Left lung (tissue), 10 donors: Measurements from ENCODE around the gene CDO1. TPM values are rescaled to one million over a fixed set of nuclear protein-coding genes. Genes with fewer than 3 reads are reported as not detected.

Experiments
- ATAC-seq: fragments of 200-7000 bp; cut with Tn5 transposase; one replicate; pipeline ENCODE4 v1.9.1; 2020; ENCODE audit warnings: moderate library complexity
- DNase-seq, 4 donors: peaks; one replicate each; pipeline ENCODE4 v3.0.0-alpha.2; 2013 to 2020
- H3K27ac ChIP-seq, 2 donors: fragments of 200-600 bp; sonication (generic) in 1 of 2; one replicate each; pipeline versions ENCODE4 v1.5.0 to v1.8.0; 2020 to 2021
- H3K27me3 ChIP-seq, 2 donors: fragments of 200-600 bp; sonication (generic) in 1 of 2; one replicate each; pipeline versions ENCODE4 v1.5.0 to v1.8.0; 2020 to 2021
- H3K36me3 ChIP-seq, 2 donors: fragments of 200-600 bp; sonication (generic) in 1 of 2; one replicate each; pipeline versions ENCODE4 v1.5.0 to v1.8.0; 2020 to 2021
- H3K4me1 ChIP-seq, 2 donors: fragments of 200-600 bp; one replicate each; pipeline ENCODE4 v1.8.0; 2021
- H3K4me3 ChIP-seq, 2 donors: fragments of 200-600 bp; sonication (generic) in 1 of 2; one replicate each; pipeline versions ENCODE4 v1.5.0 to v1.8.0; 2020 to 2021; ENCODE audit warnings: mild to moderate bottlenecking in 1 of 2
- H3K9me3 ChIP-seq, 2 donors: fragments of 200-600 bp; sonication (generic) in 1 of 2; one replicate each; pipeline versions ENCODE4 v1.5.0 to v1.8.0; 2020 to 2021
- CTCF ChIP-seq, 2 donors: fragments of 200-600 bp; sonication (generic) in 1 of 2; IDR thresholded peaks; one replicate each; pipeline versions ENCODE4 v1.5.0 to v1.8.0; 2021; ENCODE audit warnings: antibody characterized with exemption in 2 of 2
- intact Hi-C, 2 donors: fragments of 100-400 bp; cut with DNase I; formaldehyde crosslinking; loops; one replicate each; pipeline versions ENCODE4 v1.11.2 to v1.14.2; 2022
- polyA plus RNA-seq, 6 donors: library from polyadenylated mRNA; unstranded; fragments of 120-200 nt; gene quantifications; one replicate each; pipeline ENCODE4 v1.2.1, GENCODE V29; 2013; ENCODE audit not compliant: insufficient read length in 6 of 6
- total RNA-seq, 2 donors: library from RNA; stranded (reverse); fragmentation: NEBNext Ultra II Directional; extraction: Animal tissue kit (Norgen Biotek cat#: 25700); gene quantifications; one replicate each; pipeline ENCODE4 v1.2.1, GENCODE V29; 2021
- donor health status: DM: no; HTN: yes; CAD: no.
- donor health status: DM: no; HTN: no; CAD: no.

CDO1 gene
- total and polyA plus RNA-seq, 8 donors: 4.9 to 80.3 (median 59.7) TPM

DNA sequence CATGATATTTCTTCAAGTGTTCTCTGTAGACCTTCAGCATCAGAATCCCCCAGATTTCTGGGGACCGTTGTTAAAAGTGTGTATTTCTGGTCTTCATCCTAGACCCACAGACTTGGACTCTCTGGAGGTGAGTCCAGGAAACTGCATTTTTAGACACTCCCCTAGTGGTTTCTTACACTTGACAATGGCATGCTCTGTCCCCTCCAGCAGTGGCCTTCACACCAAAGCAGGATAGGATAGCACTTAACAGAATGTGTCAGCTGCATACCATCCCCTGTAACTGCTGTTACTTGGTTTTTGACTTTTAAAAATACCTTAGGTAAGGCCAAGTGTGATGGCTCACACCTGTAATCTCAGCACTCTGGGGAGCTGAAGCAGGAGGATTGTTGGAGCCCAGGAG, 20.8 kb downstream of the CDO1 start:
- Histone ChIP-seq H3K9me3 (no peaks in the 10 kb centered on the region), H3K36me3 (no peaks in the 10 kb centered on the region), H3K27me3 (peaks cover 0 to 4% of the 10 kb centered on the region in 2 donors), H3K4me1 (no peaks in the 10 kb centered on the region), H3K4me3 (no peak overlapping the region), H3K27ac (no peak overlapping the region)
- DNase-seq (no peak), ATAC-seq (no peak)
- TF ChIP-seq CTCF (IDR thresholded peaks at IDR 0.05): no peak
- intact Hi-C loops: no loop called here

DNA sequence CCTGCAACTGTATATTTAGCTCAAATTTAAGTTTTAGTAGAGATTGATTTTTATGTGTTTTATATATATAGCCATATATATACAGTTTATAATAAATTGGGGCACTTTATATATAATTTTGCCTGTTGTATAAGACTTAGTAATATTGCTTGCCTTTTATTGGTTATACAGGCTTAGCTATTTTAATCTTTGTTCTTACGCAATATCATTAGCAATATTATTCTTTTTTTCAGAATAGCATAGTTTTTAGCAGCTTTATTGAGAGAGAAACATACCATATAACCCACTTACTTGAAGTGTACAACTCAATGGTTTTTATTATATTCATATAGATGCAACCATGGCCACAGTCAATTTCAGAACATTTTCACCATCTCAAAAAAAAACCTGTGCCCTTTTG, 28.0 kb downstream of the CDO1 start:
- Histone ChIP-seq H3K36me3 (no peaks in the 10 kb centered on the region), H3K9me3 (no peaks in the 10 kb centered on the region), H3K27me3 (peaks cover 2 to 4% of the 10 kb centered on the region in 2 donors), H3K4me1 (no peaks in the 10 kb centered on the region), H3K4me3 (no peak overlapping the region), H3K27ac (no peak overlapping the region)
- TF ChIP-seq CTCF (IDR thresholded peaks at IDR 0.05): no peak
- no peak for ATAC-seq
- DNase-seq: no peak
- intact Hi-C loops: no loop called here

DNA sequence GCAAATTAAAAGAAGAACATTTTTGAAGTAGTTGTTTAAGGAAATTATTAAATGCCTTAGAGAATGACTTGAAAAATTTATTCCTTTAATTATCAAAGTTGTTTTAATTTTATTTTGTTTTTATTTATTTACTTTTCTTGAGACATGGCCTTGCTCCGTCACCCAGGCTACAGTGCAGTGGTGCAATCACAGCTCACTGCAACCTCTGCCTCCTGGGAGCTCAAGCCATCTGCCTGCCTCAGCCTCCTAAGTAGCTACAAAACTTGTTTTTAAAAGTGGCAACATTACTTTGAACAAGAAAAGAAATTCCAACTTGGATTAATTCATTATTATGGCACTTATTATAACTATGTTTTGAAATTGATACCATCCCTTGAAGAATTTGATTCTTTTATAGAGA, 29.0 kb downstream of the CDO1 start:
- Histone ChIP-seq H3K9me3 (no peaks in the 10 kb centered on the region), H3K4me3 (no peak overlapping the region), H3K27ac (no peak overlapping the region), H3K4me1 (no peaks in the 10 kb centered on the region), H3K36me3 (no peaks in the 10 kb centered on the region), H3K27me3 (peaks cover 2 to 4% of the 10 kb centered on the region in 2 donors)
- no peak for TF ChIP-seq CTCF (IDR thresholded peaks at IDR 0.05)
- intact Hi-C loops: no loop called here
- ATAC-seq: no peak
- DNase-seq: no peak

DNA sequence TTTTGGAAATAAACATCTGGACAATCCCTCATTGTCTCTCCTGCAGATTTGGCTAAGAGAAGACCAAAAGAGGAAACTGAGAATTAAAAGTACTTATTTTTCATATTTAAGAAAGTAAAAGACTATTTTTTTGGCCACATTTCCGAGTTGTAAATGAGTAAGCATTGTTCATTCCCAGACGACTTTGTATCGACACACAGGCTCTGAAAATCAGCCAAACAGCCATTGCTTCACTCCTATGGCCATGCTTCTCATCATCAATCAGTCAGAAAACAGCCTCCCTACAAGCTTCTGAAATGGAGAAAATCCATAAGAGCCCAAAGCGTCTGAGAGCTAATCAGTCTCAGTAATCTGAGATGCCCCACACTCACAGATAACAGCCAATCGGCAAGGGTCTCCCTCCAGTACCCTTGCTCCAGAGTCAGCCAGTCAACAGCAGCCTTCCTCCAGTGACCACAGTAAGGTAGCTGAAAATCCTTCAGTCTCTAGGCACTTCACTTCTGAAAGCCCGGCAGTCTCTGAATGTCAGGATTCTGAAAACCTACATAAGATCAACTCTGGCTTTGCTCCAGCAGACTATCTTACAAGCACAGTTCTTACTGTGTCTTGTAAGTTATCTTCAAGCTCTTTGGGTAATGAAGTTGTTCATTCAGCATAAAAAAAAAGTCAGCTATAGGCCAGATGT, 30.9 kb downstream of the CDO1 start:
- Histone ChIP-seq H3K36me3 (no peaks in the 10 kb centered on the region), H3K27ac (no peak overlapping the region)

GRCh38 chr5:115778417-115778816, 38.0 kb downstream of the CDO1 start:
- intact Hi-C loops: no loop called here
- Histone ChIP-seq H3K27ac (no peak overlapping the region), H3K4me1 (no peaks in the 10 kb centered on the region), H3K4me3 (no peak overlapping the region), H3K36me3 (no peaks in the 10 kb centered on the region), H3K27me3 (no peaks in the 10 kb centered on the region), H3K9me3 (no peaks in the 10 kb centered on the region)
- ATAC-seq: no peak
- TF ChIP-seq CTCF (IDR thresholded peaks at IDR 0.05): no peak
- DNase-seq: no peak

More for the DNA sequence above, 30.9 kb downstream of the CDO1 start:
- intact Hi-C loops: no loop called here
- Histone ChIP-seq H3K27me3 (peaks cover 0 to 2% of the 10 kb centered on the region in 2 donors), H3K4me3 (no peak overlapping the region), H3K9me3 (no peaks in the 10 kb centered on the region), H3K4me1 (no peaks in the 10 kb centered on the region)
- no peak for ATAC-seq
- DNase-seq: no peak
- no peak for TF ChIP-seq CTCF (IDR thresholded peaks at IDR 0.05)
